ENCODE measurements around the gene OGDH. TPM values are rescaled to one million over a fixed set of nuclear protein-coding genes. Genes with fewer than 3 reads are reported as not detected.

OGDH gene
- total and polyA plus RNA-seq, 2 of the 13 experiments (the other 11 are each of a cell fraction or from before 2014, with no cell fraction given) = 17.4 to 25.4 TPM

DNA sequence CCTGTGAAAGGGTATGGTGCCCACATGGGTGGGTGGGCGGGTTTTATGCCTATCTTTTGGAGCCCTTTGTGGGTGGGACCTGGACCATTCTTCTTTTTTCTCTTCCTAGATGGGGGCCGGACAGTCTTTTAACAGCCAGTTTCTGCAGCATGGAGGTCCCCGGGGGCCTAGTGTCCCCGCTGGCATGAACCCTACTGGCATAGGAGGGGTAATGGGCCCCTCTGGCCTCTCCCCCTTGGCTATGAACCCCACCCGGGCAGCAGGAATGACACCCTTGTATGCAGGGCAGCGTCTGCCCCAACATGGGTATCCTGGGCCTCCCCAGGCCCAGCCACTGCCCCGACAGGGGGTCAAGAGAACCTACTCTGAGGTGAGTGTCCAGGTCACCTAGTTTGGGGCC, 151.3 kb downstream of the OGDH start:
- no TSS peak for BruUV-seq (replicated peaks)
- no peak overlapping the region for H3K4me3 ChIP-seq (replicated peaks in 1 of 3; ENCODE audit: insufficient read depth in 1 of 3, low read depth in 2 of 3, low read length in 3 of 3)
- H3K9me3 ChIP-seq (ENCODE audit: low read length) = no peaks in the 10 kb centered on the region
- no peaks in the 10 kb centered on the region; the same call in 1 of the 2 replicates for H3K4me1 ChIP-seq (ENCODE audit: insufficient read depth, low read length)
- H3K27me3 ChIP-seq (ENCODE audit: control insufficient read depth in 1 of 2, insufficient read depth in 2 of 2, low read length in 2 of 2) = no peaks in the 10 kb centered on the region
- no peaks in the 10 kb centered on the region for H4K20me1 ChIP-seq (ENCODE audit: insufficient read depth, low read length)
- in situ Hi-C loops (cut with HindIII; ENCODE audit: extremely low pct_ligation_motif_present, low pct_unique_long_range_greater_than_20kb) = loop anchor here (25.0 kb wide), 1 partner anchor 170 kb away; the partner anchor contains the start of gene TMED4
- no peak overlapping the region for H3K4me2 ChIP-seq (ENCODE audit: low read depth, low read length)
- ChIA-PET CTCF (ENCODE audit: low intra/inter-chr PET ratio, low total read pairs) (no interaction called here), POLR2A (no interaction called here)
- H3K36me3 ChIP-seq (replicated peaks in 1 of 2; ENCODE audit: control insufficient read depth in 1 of 2, insufficient read depth in 2 of 2, low read length in 2 of 2) = peaks cover 16 to 20% of the 10 kb centered on the region in 2 experiments; a peak in 3 of 5 replicates
- no peak for FAIRE-seq
- peaks cover 2% of the 10 kb centered on the region for H3K79me2 ChIP-seq (ENCODE audit: insufficient read depth, low read length)
- intact Hi-C loops (cut with micrococcal nuclease; ENCODE audit: unreplicated experiment) = no loop called here
- H3K27ac ChIP-seq (ENCODE audit: extremely low read length, insufficient read depth, low read length) = no peak overlapping the region
- no peak overlapping the region for H3K9ac ChIP-seq (ENCODE audit: insufficient read depth, low read depth, low read length)
- 84% methylated on average over 6 of the region's 7 CpGs for WGBS (ENCODE audit: low lambda C conversion rate)
- TF ChIP-seq PRPF4 (IDR thresholded peaks at IDR 0.05; ENCODE audit: low read depth, low read length, poor library complexity, severe bottlenecking) = no peak
- TF ChIP-seq, protein P1, sequence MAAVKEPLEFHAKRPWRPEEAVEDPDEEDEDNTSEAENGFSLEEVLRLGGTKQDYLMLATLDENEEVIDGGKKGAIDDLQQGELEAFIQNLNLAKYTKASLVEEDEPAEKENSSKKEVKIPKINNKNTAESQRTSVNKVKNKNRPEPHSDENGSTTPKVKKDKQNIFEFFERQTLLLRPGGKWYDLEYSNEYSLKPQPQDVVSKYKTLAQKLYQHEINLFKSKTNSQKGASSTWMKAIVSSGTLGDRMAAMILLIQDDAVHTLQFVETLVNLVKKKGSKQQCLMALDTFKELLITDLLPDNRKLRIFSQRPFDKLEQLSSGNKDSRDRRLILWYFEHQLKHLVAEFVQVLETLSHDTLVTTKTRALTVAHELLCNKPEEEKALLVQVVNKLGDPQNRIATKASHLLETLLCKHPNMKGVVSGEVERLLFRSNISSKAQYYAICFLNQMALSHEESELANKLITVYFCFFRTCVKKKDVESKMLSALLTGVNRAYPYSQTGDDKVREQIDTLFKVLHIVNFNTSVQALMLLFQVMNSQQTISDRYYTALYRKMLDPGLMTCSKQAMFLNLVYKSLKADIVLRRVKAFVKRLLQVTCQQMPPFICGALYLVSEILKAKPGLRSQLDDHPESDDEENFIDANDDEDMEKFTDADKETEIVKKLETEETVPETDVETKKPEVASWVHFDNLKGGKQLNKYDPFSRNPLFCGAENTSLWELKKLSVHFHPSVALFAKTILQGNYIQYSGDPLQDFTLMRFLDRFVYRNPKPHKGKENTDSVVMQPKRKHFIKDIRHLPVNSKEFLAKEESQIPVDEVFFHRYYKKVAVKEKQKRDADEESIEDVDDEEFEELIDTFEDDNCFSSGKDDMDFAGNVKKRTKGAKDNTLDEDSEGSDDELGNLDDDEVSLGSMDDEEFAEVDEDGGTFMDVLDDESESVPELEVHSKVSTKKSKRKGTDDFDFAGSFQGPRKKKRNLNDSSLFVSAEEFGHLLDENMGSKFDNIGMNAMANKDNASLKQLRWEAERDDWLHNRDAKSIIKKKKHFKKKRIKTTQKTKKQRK (IDR thresholded peaks at IDR 0.05; ENCODE audit: low read length) = no peak
- no peak for TF ChIP-seq HNRNPUL1 (IDR thresholded peaks at IDR 0.05; ENCODE audit: low read depth, low read length)
- TF ChIP-seq ZNF432 (CRISPR knock-in tag; IDR thresholded peaks at IDR 0.05; ENCODE audit: borderline replicate concordance) = no peak
- H2AFZ ChIP-seq (ENCODE audit: low read length) = no peak overlapping the region
- DNase-seq (ENCODE audit: low spot score) = no peak
- ATAC-seq = no peak

Other genes with a start within 250 kb of the OGDH start
- 49.9 and 54.6 TPM in 2 replicates for gene NUDCD3, start 116.0 kb upstream of the OGDH start, total RNA-seq (2016; rRNA removed; fragmentation: Illumina TruSeq; extraction: Trizol)
- 20.8 and 25.4 TPM in 2 replicates for gene NUDCD3, start 116.0 kb upstream of the OGDH start, polyA plus RNA-seq (2011; rRNA removed)
- gene NPC1L1, start 65.3 kb upstream of the OGDH start, total RNA-seq (2016; rRNA removed; fragmentation: Illumina TruSeq; extraction: Trizol) = 3.8 and 4.8 TPM in 2 replicates
- gene NPC1L1, start 65.3 kb upstream of the OGDH start, polyA plus RNA-seq (2011; rRNA removed) = 14.5 and 26.6 TPM in 2 replicates
- gene DDX56, start 32.7 kb upstream of the OGDH start, total RNA-seq (2016; rRNA removed; fragmentation: Illumina TruSeq; extraction: Trizol) = 105 and 120 TPM in 2 replicates
- 82.6 and 106 TPM in 2 replicates for gene DDX56, start 32.7 kb upstream of the OGDH start, polyA plus RNA-seq (2011; rRNA removed)
- gene TMED4, start 24.4 kb upstream of the OGDH start, total RNA-seq (2016; rRNA removed; fragmentation: Illumina TruSeq; extraction: Trizol) = 39.2 and 81.4 TPM in 2 replicates
- gene TMED4, start 24.4 kb upstream of the OGDH start, polyA plus RNA-seq (2011; rRNA removed) = 109 and 113 TPM in 2 replicates
- 4.1 and 4.9 TPM in 2 replicates for gene ZMIZ2, start 142.2 kb downstream of the OGDH start, total RNA-seq (2016; rRNA removed; fragmentation: Illumina TruSeq; extraction: Trizol)
- 7.9 and 9.7 TPM in 2 replicates for gene ZMIZ2, start 142.2 kb downstream of the OGDH start, polyA plus RNA-seq (2011; rRNA removed)
- 2,268 and 3,314 TPM in 2 replicates for gene PPIA, start 190.1 kb downstream of the OGDH start, total RNA-seq (2016; rRNA removed; fragmentation: Illumina TruSeq; extraction: Trizol)
- 2,460 and 3,010 TPM in 2 replicates for gene PPIA, start 190.1 kb downstream of the OGDH start, polyA plus RNA-seq (2011; rRNA removed)
- gene H2AZ2, start 241.5 kb downstream of the OGDH start, total RNA-seq (2016; rRNA removed; fragmentation: Illumina TruSeq; extraction: Trizol) = 223 and 272 TPM in 2 replicates
- 93.2 and 121 TPM in 2 replicates for gene H2AZ2, start 241.5 kb downstream of the OGDH start, polyA plus RNA-seq (2011; rRNA removed)